Nephron (organoid): ENCODE measurements around the gene RIMKLB.
A peak's percentile ranks its signal among the peaks of the same experiment; 100 is the strongest.

Source experiments
- H3K27ac Mint-ChIP-seq, 3 experiments: 2 replicates each; pipeline ENCODE4 v1.8.0; 2020; ENCODE audit warnings: mixed read lengths in 3 of 3, mild to moderate bottlenecking in 2 of 3, moderate library complexity in 1 of 3
- H3K27me3 Mint-ChIP-seq: 2 replicates; pipeline ENCODE4 v1.8.0; 2021; ENCODE audit warnings: low read depth, mild to moderate bottlenecking, moderate library complexity, mixed read lengths
- H3K36me3 Mint-ChIP-seq: 2 replicates; pipeline ENCODE4 v1.8.0; 2020; ENCODE audit warnings: low read depth, mixed read lengths
- H3K4me1 Mint-ChIP-seq: 2 replicates; pipeline ENCODE4 v1.8.0; 2020; ENCODE audit warnings: mixed read lengths
- H3K4me3 Mint-ChIP-seq, 3 experiments: 2 replicates each; pipeline ENCODE4 v1.8.0; 2020; ENCODE audit warnings: mild to moderate bottlenecking in 3 of 3, mixed read lengths in 3 of 3, moderate library complexity in 2 of 3
- H3K9me3 Mint-ChIP-seq: 2 replicates; pipeline ENCODE4 v1.8.0; 2020; ENCODE audit warnings: mixed read lengths
- CTCF ChIP-seq, 3 experiments: fragments of 200-600 bp; sonication (generic); IDR thresholded peaks; one replicate each; pipeline ENCODE4 v1.5.0; 2021; ENCODE audit warnings: antibody characterized with exemption in 3 of 3; ENCODE audit not compliant: unreplicated experiment in 3 of 3

Gene RIMKLB

GRCh38 chr12:8699714-8700113 lies 1.9 kb downstream of the RIMKLB start:
- peaks cover 4% of the 10 kb centered on the region for H3K36me3 Mint-ChIP-seq
- no peaks in the 10 kb centered on the region for H3K9me3 Mint-ChIP-seq
- TF ChIP-seq CTCF (IDR thresholded peaks at IDR 0.05; ENCODE audit: unreplicated experiment in 3 of 3): no peak
- peaks cover 48% of the 10 kb centered on the region for H3K4me1 Mint-ChIP-seq
- peak overlapping the region; percentile 82 to 86 (median 86) for H3K4me3 Mint-ChIP-seq
- peak overlapping the region; percentile 41 to 86 (median 60) for H3K27ac Mint-ChIP-seq
- H3K27me3 Mint-ChIP-seq: no peaks in the 10 kb centered on the region

- no peaks in the 10 kb centered on the region for H3K9me3 Mint-ChIP-seq
- peaks cover 41% of the 10 kb centered on the region for H3K4me1 Mint-ChIP-seq
- no peak for TF ChIP-seq CTCF (IDR thresholded peaks at IDR 0.05; ENCODE audit: unreplicated experiment in 3 of 3)
- no peaks in the 10 kb centered on the region for H3K27me3 Mint-ChIP-seq
- peak overlapping the region; percentile 19 to 63 (median 41) for H3K27ac Mint-ChIP-seq
- peaks cover 4% of the 10 kb centered on the region for H3K36me3 Mint-ChIP-seq
- peak overlapping the region in 2 of 3 experiments; percentile 35 to 69 for H3K4me3 Mint-ChIP-seq
Measured at GRCh38 chr12:8701046-8701660, 3.4 kb downstream of the RIMKLB start.

GRCh38 chr12:8702159-8702558 lies 4.4 kb downstream of the RIMKLB start:
- Mint-ChIP-seq H3K4me1 (peaks cover 31% of the 10 kb centered on the region), H3K27me3 (no peaks in the 10 kb centered on the region), H3K36me3 (peaks cover 10% of the 10 kb centered on the region), H3K4me3 (peak overlapping the region in 1 of 3 experiments; percentile 47), H3K27ac (peak overlapping the region in 1 of 3 experiments; percentile 26), H3K9me3 (no peaks in the 10 kb centered on the region)
- no peak for TF ChIP-seq CTCF (IDR thresholded peaks at IDR 0.05; ENCODE audit: unreplicated experiment in 3 of 3)

- Mint-ChIP-seq H3K4me3 (no peak overlapping the region), H3K4me1 (no peaks in the 10 kb centered on the region), H3K27ac (no peak overlapping the region), H3K9me3 (no peaks in the 10 kb centered on the region), H3K36me3 (peaks cover 12% of the 10 kb centered on the region), H3K27me3 (no peaks in the 10 kb centered on the region)
- TF ChIP-seq CTCF (IDR thresholded peaks at IDR 0.05; ENCODE audit: unreplicated experiment in 3 of 3): no peak
Measured at GRCh38 chr12:8709124-8709830, 11.5 kb downstream of the RIMKLB start.

GRCh38 chr12:8712572-8712971 lies 14.8 kb downstream of the RIMKLB start:
- H3K27ac Mint-ChIP-seq: no peak overlapping the region
- H3K9me3 Mint-ChIP-seq: no peaks in the 10 kb centered on the region
- peaks cover 25% of the 10 kb centered on the region for H3K36me3 Mint-ChIP-seq
- no peak for TF ChIP-seq CTCF (IDR thresholded peaks at IDR 0.05; ENCODE audit: unreplicated experiment in 3 of 3)
- no peaks in the 10 kb centered on the region for H3K4me1 Mint-ChIP-seq
- H3K27me3 Mint-ChIP-seq: no peaks in the 10 kb centered on the region
- H3K4me3 Mint-ChIP-seq: no peak overlapping the region
